Adipocyte (in vitro differentiated cells): Measurements from ENCODE around the gene CLSTN2.

Experiments
- DNase-seq: peaks from one replicate; pipeline ENCODE4 v3.0.0-alpha.2; 2015; ENCODE audit warnings: low read depth
- H3K27me3 ChIP-seq: replicated peaks from 2 replicates; pipeline ENCODE4 v1.7.0; 2013; ENCODE audit warnings: mild to moderate bottlenecking, low read length, moderate library complexity; ENCODE audit not compliant: control insufficient read depth, insufficient read depth
- H3K36me3 ChIP-seq: 2 replicates; pipeline ENCODE4 v1.7.0; 2013; ENCODE audit warnings: low read length, mild to moderate bottlenecking, moderate library complexity; ENCODE audit not compliant: control insufficient read depth, insufficient read depth, severe bottlenecking
- H3K4me1 ChIP-seq: 2 replicates; pipeline ENCODE4 v1.7.0; 2013; ENCODE audit warnings: mild to moderate bottlenecking, low read length, moderate library complexity; ENCODE audit not compliant: control insufficient read depth, insufficient read depth
- H3K4me3 ChIP-seq: 2 replicates; pipeline ENCODE4 v1.7.0; 2013; ENCODE audit warnings: mild to moderate bottlenecking, low read length, moderate library complexity
- H3K9ac ChIP-seq: 2 replicates; pipeline ENCODE4 v1.7.0; 2013; ENCODE audit warnings: mild to moderate bottlenecking, low read length, moderate library complexity
- H3K9me3 ChIP-seq: 2 replicates; pipeline ENCODE4 v1.7.0; 2013; ENCODE audit warnings: mild to moderate bottlenecking, low read length, moderate library complexity; ENCODE audit not compliant: control insufficient read depth

Gene CLSTN2

GRCh38 chr3:140439527-140439926, 504.5 kb downstream of the CLSTN2 start:
- Histone ChIP-seq H3K9me3 (no peaks in the 10 kb centered on the region), H3K27me3 (no peaks in the 10 kb centered on the region), H3K4me1 (no peaks in the 10 kb centered on the region), H3K4me3 (no peak overlapping the region), H3K9ac (no peak overlapping the region), H3K36me3 (no peaks in the 10 kb centered on the region)
- no peak for DNase-seq

- H3K27me3 ChIP-seq = peaks cover 2% of the 10 kb centered on the region
- H3K36me3 ChIP-seq = no peaks in the 10 kb centered on the region
- no peak for DNase-seq
- no peak overlapping the region for H3K4me3 ChIP-seq
- no peaks in the 10 kb centered on the region for H3K9me3 ChIP-seq
- no peak overlapping the region for H3K9ac ChIP-seq
- no peaks in the 10 kb centered on the region for H3K4me1 ChIP-seq
Measured at GRCh38 chr3:140440446-140440845, 505.5 kb downstream of the CLSTN2 start.

- no peak overlapping the region for H3K9ac ChIP-seq
- no peak overlapping the region for H3K4me3 ChIP-seq
- H3K4me1 ChIP-seq = no peaks in the 10 kb centered on the region
- peak; percentile 72 for DNase-seq
- no peaks in the 10 kb centered on the region for H3K36me3 ChIP-seq
- H3K9me3 ChIP-seq = no peaks in the 10 kb centered on the region
- peaks cover 5% of the 10 kb centered on the region for H3K27me3 ChIP-seq
Measured at GRCh38 chr3:140441006-140441405, 506.0 kb downstream of the CLSTN2 start.

GRCh38 chr3:140442621-140443020, 507.6 kb downstream of the CLSTN2 start:
- H3K27me3 ChIP-seq = peaks cover 5% of the 10 kb centered on the region
- no peaks in the 10 kb centered on the region for H3K36me3 ChIP-seq
- no peak overlapping the region for H3K4me3 ChIP-seq
- no peak for DNase-seq
- no peaks in the 10 kb centered on the region for H3K9me3 ChIP-seq
- no peak overlapping the region for H3K9ac ChIP-seq
- no peaks in the 10 kb centered on the region for H3K4me1 ChIP-seq

- Histone ChIP-seq H3K36me3 (no peaks in the 10 kb centered on the region), H3K27me3 (peaks cover 5% of the 10 kb centered on the region), H3K9ac (no peak overlapping the region), H3K9me3 (no peaks in the 10 kb centered on the region), H3K4me3 (no peak overlapping the region), H3K4me1 (no peaks in the 10 kb centered on the region)
- no peak for DNase-seq
Measured at GRCh38 chr3:140443073-140443472, 508.1 kb downstream of the CLSTN2 start.

- H3K4me3 ChIP-seq = no peak overlapping the region
Measured at GRCh38 chr3:140443806-140444205, 508.8 kb downstream of the CLSTN2 start.

GRCh38 chr3:140446734-140447133, 511.7 kb downstream of the CLSTN2 start:
- no peaks in the 10 kb centered on the region for H3K9me3 ChIP-seq
- H3K4me1 ChIP-seq = no peaks in the 10 kb centered on the region
- H3K36me3 ChIP-seq = no peaks in the 10 kb centered on the region
- no peak for DNase-seq
- H3K27me3 ChIP-seq = peaks cover 5% of the 10 kb centered on the region
- no peak overlapping the region for H3K9ac ChIP-seq
- no peak overlapping the region for H3K4me3 ChIP-seq

More at GRCh38 chr3:140443806-140444205, 508.8 kb downstream of the CLSTN2 start:
- Histone ChIP-seq H3K27me3 (peaks cover 5% of the 10 kb centered on the region), H3K9ac (no peak overlapping the region), H3K9me3 (no peaks in the 10 kb centered on the region), H3K36me3 (no peaks in the 10 kb centered on the region), H3K4me1 (no peaks in the 10 kb centered on the region)
- DNase-seq = no peak

- Histone ChIP-seq H3K4me3 (no peak overlapping the region), H3K4me1 (no peaks in the 10 kb centered on the region), H3K36me3 (no peaks in the 10 kb centered on the region), H3K27me3 (peaks cover 5% of the 10 kb centered on the region), H3K9me3 (no peaks in the 10 kb centered on the region), H3K9ac (no peak overlapping the region)
- DNase-seq = no peak
Measured at GRCh38 chr3:140447136-140447535, 512.2 kb downstream of the CLSTN2 start.

GRCh38 chr3:140448001-140448400, 513.0 kb downstream of the CLSTN2 start:
- H3K9me3 ChIP-seq = no peaks in the 10 kb centered on the region
- H3K36me3 ChIP-seq = no peaks in the 10 kb centered on the region
- no peaks in the 10 kb centered on the region for H3K4me1 ChIP-seq
- no peak overlapping the region for H3K9ac ChIP-seq
- no peak for DNase-seq
- H3K4me3 ChIP-seq = no peak overlapping the region
- H3K27me3 ChIP-seq = peaks cover 5% of the 10 kb centered on the region

- Histone ChIP-seq H3K9me3 (no peaks in the 10 kb centered on the region), H3K4me3 (no peak overlapping the region)
Measured at GRCh38 chr3:140449413-140450256, 514.6 kb downstream of the CLSTN2 start.

GRCh38 chr3:140453750-140454149, 518.8 kb downstream of the CLSTN2 start:
- Histone ChIP-seq H3K9ac (no peak overlapping the region), H3K36me3 (no peaks in the 10 kb centered on the region), H3K4me3 (no peak overlapping the region), H3K9me3 (no peaks in the 10 kb centered on the region), H3K4me1 (no peaks in the 10 kb centered on the region), H3K27me3 (peaks cover 4% of the 10 kb centered on the region)
- no peak for DNase-seq

More at GRCh38 chr3:140449413-140450256, 514.6 kb downstream of the CLSTN2 start:
- Histone ChIP-seq H3K27me3 (peaks cover 5% of the 10 kb centered on the region), H3K4me1 (no peaks in the 10 kb centered on the region), H3K36me3 (no peaks in the 10 kb centered on the region), H3K9ac (no peak overlapping the region)
- no peak for DNase-seq
